GOT3 (cell line): ENCODE data around the gene PRICKLE3.
"Not testable (repeated sequence)": the region's sequence is repeated elsewhere in the genome, so short reads cannot be mapped to it uniquely, and the experiment has no call there.

Source experiments
- DNase-seq: peaks from one replicate; lab custom pipeline; 2025; ENCODE audit warnings: mixed read lengths; lab: John Stamatoyannopoulos, UW

The PRICKLE3 gene

DNA sequence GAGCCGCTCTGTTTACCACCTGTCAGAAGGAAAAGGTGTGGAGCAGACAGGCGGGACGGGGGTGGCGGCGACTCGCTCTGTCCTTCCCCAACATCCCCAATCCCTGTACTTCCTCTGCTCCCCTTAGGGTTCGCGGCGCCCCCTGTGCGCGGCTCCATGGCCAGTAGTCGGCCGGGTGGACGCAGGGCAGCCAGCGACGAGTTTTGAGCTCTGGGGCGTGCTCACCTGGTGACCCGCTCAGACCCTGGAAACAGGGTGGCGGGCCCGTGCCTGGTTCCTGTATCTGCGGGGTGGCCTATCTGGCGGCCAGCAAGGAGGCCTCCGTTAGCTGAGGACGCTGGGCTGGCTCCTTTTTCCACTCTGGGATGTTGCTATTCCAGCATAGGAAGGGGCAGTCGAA is 29.0 kb downstream of the PRICKLE3 start:
- no peak for DNase-seq

DNA sequence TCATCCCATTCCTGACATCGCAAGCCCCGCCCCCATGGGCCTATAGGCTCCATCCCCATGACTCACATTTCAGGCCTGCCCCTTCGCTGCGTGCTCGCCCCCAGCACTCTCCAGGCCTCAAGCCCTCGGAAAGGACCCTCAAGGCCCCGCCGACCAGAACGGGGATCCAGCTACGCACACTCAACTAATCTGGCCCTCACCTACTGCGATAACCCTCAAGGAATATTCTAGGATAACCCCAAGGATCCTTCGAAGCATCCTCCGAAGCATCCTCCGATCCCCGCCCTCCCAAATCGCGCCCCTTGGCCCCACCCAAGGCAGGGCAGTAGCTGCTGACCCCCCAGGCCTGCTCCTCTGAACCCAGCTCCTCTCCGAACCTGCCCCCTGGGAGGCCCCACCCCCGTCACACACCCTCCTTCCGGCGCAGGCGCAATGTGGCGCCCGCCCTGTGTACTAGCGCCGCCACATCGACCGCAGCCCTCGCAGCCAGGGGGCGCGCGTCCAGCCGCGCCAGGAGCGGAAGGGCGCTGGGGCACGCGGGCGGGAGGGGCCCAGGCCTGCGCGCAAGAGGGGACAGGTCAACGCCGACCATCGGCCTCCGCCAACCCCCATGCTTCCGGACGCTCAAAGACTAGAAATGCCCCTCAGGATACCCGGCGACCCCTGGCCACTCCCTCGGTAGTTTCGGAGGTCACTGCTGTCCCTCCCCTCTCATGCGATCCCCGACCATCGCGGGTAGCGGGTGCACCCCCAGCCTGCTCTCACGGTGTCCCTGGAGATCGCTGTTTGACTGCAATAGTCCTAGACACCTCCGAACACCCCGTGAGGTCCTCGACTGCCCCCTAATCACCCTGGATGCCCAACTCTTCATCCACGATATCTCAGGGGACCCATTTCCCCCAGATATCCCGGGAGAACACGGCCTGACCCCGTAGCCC is 30.0 kb downstream of the PRICKLE3 start:
- DNase-seq: peak; percentile 47

- DNase-seq: no peak
These were observed 30.8 kb downstream of the PRICKLE3 start for GRCh38 chrX:49155243-49155899.

GRCh38 chrX:49153467-49153866 is 32.7 kb downstream of the PRICKLE3 start:
- no peak for DNase-seq

DNA sequence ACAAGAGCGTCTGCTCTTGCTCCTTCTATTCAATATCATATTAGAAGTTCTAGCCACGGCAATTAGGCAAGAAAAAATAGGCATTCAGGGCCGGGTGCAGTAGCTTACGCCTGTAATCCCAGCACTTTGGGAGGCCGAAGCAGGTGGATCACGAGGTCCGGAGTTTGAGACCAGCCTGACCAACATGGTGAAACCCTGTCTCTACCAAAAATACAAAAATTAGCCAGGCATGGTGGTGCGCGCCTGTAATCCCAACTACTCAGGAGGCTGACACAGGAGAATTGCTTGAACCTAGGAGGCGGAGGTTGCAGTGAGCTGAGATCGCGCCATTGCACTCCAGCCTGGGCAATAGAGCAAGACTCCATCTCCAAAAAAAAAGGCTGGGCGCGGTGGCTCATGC is 36.9 kb downstream of the PRICKLE3 start:
- DNase-seq: not testable (repeated sequence)

DNA sequence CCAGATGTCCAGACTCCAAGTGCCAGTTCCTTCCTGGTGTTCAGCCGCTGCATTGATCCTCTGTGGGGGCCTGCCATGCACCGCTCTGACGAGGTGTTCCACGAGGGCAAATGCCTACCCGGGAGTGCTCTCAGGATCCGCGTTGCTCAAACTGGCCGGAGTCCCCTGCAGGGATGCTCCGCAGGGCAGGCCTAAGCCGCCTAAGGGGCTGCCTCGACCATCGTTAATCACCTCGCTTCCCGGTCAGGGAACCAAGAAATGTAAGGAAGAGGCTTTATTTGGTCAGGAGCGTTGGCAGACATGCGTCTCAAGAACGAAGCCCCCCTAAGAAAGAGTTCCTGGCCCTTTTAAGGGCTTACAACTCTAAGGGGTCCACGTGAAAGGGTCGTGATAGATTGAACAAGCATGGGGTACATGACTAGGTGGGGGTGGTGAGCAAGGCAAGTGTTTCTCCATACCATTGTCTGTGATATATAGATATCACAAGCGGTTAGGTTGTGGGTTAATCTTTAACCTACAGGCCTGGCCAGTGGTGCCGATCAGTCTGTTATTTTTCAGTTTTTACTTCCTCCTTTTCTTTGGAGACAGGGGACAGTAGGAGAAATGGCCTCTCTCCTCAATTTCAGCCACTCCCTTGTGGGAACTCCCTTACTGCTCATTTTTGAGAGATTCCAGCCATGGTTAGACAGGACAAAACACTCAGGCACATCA is 37.6 kb downstream of the PRICKLE3 start:
- not testable (repeated sequence) for DNase-seq

DNA sequence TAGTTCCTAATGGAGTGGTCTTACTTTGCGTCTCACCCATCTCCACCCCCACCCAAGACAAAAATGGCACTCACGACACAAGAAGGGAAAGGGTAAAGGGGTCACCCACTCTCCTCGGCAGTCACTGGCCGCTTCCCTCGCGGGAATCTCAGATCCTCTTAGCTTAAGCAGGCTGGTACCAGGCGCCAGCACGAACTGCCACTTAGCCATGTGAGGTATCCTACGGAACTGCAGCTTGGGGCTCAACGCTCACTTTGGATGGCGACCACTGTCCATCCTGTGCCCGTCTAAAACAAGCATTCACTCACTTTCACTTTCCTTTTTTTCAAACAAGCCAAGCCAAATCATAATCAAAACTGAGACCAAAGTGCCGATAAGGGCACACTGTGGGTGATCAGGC is 38.2 kb downstream of the PRICKLE3 start:
- DNase-seq: no peak

- DNase-seq: no peak
These were observed 38.9 kb downstream of the PRICKLE3 start for GRCh38 chrX:49147282-49147681.

- DNase-seq: not testable (repeated sequence)
These were observed 43.0 kb downstream of the PRICKLE3 start for GRCh38 chrX:49143154-49143553.

- not testable (repeated sequence) for DNase-seq
These were observed 43.9 kb downstream of the PRICKLE3 start for GRCh38 chrX:49142264-49142663.

DNA sequence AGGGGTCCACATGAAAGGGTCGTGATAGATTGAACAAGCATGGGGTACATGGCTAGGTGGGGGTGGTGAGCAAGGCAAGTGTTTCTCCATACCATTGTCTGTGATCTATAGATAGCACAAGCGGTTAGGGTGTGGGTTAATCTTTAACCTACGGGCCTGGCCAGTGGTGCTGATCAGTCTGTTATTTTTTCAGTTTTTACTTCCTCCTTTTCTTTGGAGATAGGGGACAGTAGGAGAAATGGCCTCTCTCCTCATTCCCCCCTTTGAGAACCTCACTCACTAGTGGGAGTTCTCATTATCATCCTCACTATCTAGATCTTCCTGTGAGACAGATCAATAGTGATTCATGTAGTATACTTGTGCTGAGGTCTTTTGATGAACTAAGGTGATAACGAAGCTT is 46.5 kb downstream of the PRICKLE3 start:
- no peak for DNase-seq

DNA sequence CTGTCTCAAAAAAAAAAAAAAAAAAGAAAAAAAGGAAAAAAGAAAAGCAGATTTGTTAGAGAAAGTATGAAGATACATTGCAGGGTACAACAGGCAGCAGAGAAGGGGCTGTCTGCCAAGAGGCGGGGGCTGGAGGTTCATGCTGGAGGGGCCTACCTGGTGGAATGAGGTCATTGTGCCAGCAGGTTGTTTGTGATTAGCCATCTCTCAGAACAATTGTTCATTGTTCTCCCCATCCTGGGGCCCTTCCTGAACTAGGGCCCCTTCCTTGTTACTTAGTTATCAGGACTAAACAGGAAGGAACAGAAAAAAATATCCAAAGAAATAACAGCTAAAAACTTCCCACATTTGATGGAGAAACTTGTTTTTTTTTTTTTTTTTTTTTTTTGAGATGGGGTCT is 48.7 kb downstream of the PRICKLE3 start:
- no peak for DNase-seq

- DNase-seq: no peak
These were observed 52.4 kb downstream of the PRICKLE3 start for GRCh38 chrX:49133759-49134158.

- DNase-seq: not testable (repeated sequence)
These were observed 53.9 kb downstream of the PRICKLE3 start for GRCh38 chrX:49132275-49132674.

- no peak for DNase-seq
These were observed 56.7 kb downstream of the PRICKLE3 start for GRCh38 chrX:49129427-49129826.

GRCh38 chrX:49127742-49128258 is 58.4 kb downstream of the PRICKLE3 start:
- DNase-seq: not testable (repeated sequence)
